Measurements from ENCODE around the gene ARL11. TPM values are rescaled to one million over a fixed set of nuclear protein-coding genes. Genes with fewer than 3 reads are reported as not detected.

ARL11 gene
- total and polyA plus RNA-seq, 2 of the 4 experiments (the other 2 are of a cell fraction), result not detected

GRCh38 chr13:49629196-49629938 lies 1.1 kb downstream of the ARL11 start:
- DNase-seq, result no peak
- no peaks in the 10 kb centered on the region for H4K20me1 ChIP-seq (ENCODE audit: insufficient read depth, low read length)
- H3K4me2 ChIP-seq (ENCODE audit: low read depth, low read length), result no peak overlapping the region
- H2AFZ ChIP-seq (replicated peaks; ENCODE audit: low read length, poor library complexity), result no peak overlapping the region
- H3K27ac ChIP-seq (ENCODE audit: insufficient read depth, low read length), result no peak overlapping the region
- no peak overlapping the region for H3K18ac ChIP-seq (ENCODE audit: low read depth, low read length)
- no peak overlapping the region for H3K9ac ChIP-seq (ENCODE audit: low read depth, low read length)
- 0 out of 2 replicates have a peak, but pooled peaks have one; percentile 28 for ATAC-seq (ENCODE audit: low read depth)
- no peak overlapping the region for H2AK9ac ChIP-seq (replicated peaks; ENCODE audit: low read depth, low read length, poor library complexity)
- no peak overlapping the region for H4K5ac ChIP-seq (ENCODE audit: low read depth, low read length)
- intact Hi-C loops (cut with micrococcal nuclease), result no loop called here
- H3K36me3 ChIP-seq (ENCODE audit: control insufficient read depth, insufficient read depth, low read length), result no peaks in the 10 kb centered on the region
- in situ Hi-C loops (cut with MboI; ENCODE audit: low sequenced_read_pairs), result no loop called here
- ChIA-PET POLR2A (ENCODE audit: unreplicated experiment) (no interaction called here), CTCF (no interaction called here)
- no peaks in the 10 kb centered on the region for H3K9me3 ChIP-seq (ENCODE audit: control insufficient read depth, insufficient read depth, low read length)
- 0 out of 2 replicates have a peak, but pooled peaks cover 4% of the 10 kb centered on the region for H3K9me1 ChIP-seq (ENCODE audit: insufficient read depth, low read length)
- H2AK5ac ChIP-seq (ENCODE audit: low read depth, low read length), result no peak overlapping the region
- no CpG with 5 or more reads among the region's 8 CpGs for WGBS, 2 experiments (ENCODE audit: extremely low coverage in 2 of 2, insufficient read length in 1 of 2)
- H3K4me1 ChIP-seq (ENCODE audit: control insufficient read depth, insufficient read depth, low read length), result peaks cover 5% of the 10 kb centered on the region; the same call in 1 of the 2 replicates
- no TSS peak for BruUV-seq (replicated peaks)
- no peak overlapping the region for H3K4ac ChIP-seq (ENCODE audit: low read depth, low read length)
- H3K23ac ChIP-seq (ENCODE audit: low read depth, low read length), result no peak overlapping the region
- H4K91ac ChIP-seq (ENCODE audit: insufficient read depth, low read depth, low read length), result no peak overlapping the region
- H3K27me3 ChIP-seq (ENCODE audit: control insufficient read depth, insufficient read depth, low read length), result no peaks in the 10 kb centered on the region
- no peak overlapping the region for H2BK5ac ChIP-seq (ENCODE audit: low read depth, low read length, poor library complexity, severe bottlenecking)
- TF ChIP-seq CEBPB (IDR thresholded peaks at IDR 0.05; ENCODE audit: low read depth, low read length) (no peak), RFX5 (IDR thresholded peaks at IDR 0.05; ENCODE audit: low read depth, low read length) (no peak), CTCF (conservative IDR thresholded peaks at IDR 0.05; ENCODE audit: low read depth, low read length) (no peak), RAD21 (IDR thresholded peaks at IDR 0.05; ENCODE audit: low read length) (no peak), MAZ (IDR thresholded peaks at IDR 0.05; ENCODE audit: borderline replicate concordance, low read depth, low read length) (no peak), BHLHE40 (IDR thresholded peaks at IDR 0.05; ENCODE audit: low read depth, low read length) (no peak), MXI1 (IDR thresholded peaks at IDR 0.05; ENCODE audit: borderline replicate concordance, low read depth, low read length) (no peak), FOS (IDR thresholded peaks at IDR 0.05; ENCODE audit: low read depth, low read length) (no peak)
- H3K14ac ChIP-seq (replicated peaks; ENCODE audit: low read depth, low read length), result no peak overlapping the region
- no peak overlapping the region for H2BK20ac ChIP-seq (ENCODE audit: low read depth, low read length)
- dilution Hi-C loops (cut with HindIII; ENCODE audit: low sequenced_read_pairs, unreplicated experiment), result no loop called here
- H2BK120ac ChIP-seq (ENCODE audit: low read depth, low read length), result no peak overlapping the region
- no peak overlapping the region for H4K8ac ChIP-seq (ENCODE audit: low read depth in 2 of 2, low read length in 2 of 2)
- no peak overlapping the region for H3K4me3 ChIP-seq (ENCODE audit: insufficient read depth, low read depth, low read length)
- H3K79me1 ChIP-seq (ENCODE audit: low read depth in 1 of 2, low read length in 2 of 2), result no peaks in the 10 kb centered on the region
- no peak overlapping the region for H3K56ac ChIP-seq (ENCODE audit: extremely low read depth, insufficient read depth, low read length)
- no peak overlapping the region for H2BK15ac ChIP-seq (ENCODE audit: low read depth, low read length)
